ENCODE results near the gene RAB25. TPM values are rescaled to one million over a fixed set of nuclear protein-coding genes. Genes with fewer than 3 reads are reported as not detected.

The RAB25 gene
- total and polyA plus RNA-seq, 2 of the 13 experiments (the other 11 are each of a cell fraction or from before 2014, with no cell fraction given): 0.20 to 0.22 TPM

DNA sequence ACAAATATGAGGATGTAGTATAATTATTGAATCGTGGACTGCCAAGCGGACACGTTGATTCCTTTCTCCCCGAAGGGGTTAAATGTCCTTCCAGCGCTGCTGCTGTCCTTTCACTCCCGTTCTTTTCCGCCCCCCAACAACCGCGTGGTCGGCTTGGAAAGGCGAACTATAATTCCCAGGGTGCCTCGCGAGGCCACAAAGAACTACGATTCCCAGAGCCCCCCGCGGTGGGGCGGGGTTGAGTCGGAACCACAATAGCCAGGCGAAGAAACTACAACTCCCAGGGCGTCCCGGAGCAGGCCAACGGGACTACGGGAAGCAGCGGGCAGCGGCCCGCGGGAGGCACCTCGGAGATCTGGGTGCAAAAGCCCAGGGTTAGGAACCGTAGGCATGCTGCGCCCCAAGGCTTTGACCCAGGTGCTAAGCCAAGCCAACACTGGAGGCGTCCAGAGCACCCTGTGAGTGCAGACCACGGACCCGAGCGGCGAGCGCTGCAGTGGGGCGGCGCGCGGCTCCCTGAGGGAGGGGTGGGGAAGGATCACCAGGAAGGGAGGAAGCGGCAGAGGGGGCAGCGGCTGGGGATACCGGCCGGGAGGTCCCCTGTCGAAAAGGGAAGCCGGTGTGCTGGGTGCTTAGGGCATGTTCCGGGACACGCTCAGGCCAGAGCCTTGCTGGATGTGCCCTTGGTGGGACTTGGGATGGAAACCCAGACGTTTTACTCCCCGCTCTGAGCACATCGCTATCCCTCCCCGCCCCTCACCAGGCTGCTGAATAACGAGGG lies 6.3 kb upstream of the RAB25 start, which contains the start of gene LAMTOR2 (continued):
- no peak for TF ChIP-seq IRX3 (CRISPR knock-in tag; IDR thresholded peaks at IDR 0.05; ENCODE audit: borderline replicate concordance, low read depth)
- no peak for TF ChIP-seq GPBP1L1 (CRISPR knock-in tag; IDR thresholded peaks at IDR 0.05)
- TF ChIP-seq EP300 (IDR thresholded peaks at IDR 0.05; ENCODE audit: low read depth in 2 of 2, low read length in 2 of 2): peak in 1 of 2 experiments; percentile 36; a peak in 1 of 4 replicates
- TF ChIP-seq EP300 (CRISPR knock-in tag; IDR thresholded peaks at IDR 0.05; ENCODE audit: borderline replicate concordance): no peak; the same call in 1 of the 2 replicates
- TF ChIP-seq ATF5 (CRISPR knock-in tag; IDR thresholded peaks at IDR 0.05; ENCODE audit: low read depth): no peak
- 0 out of 2 replicates have a peak, but pooled peaks have one; percentile 20 for TF ChIP-seq ZNF180 (CRISPR knock-in tag; IDR thresholded peaks at IDR 0.05; ENCODE audit: borderline replicate concordance, low read depth)
- TF ChIP-seq SETDB1 (CRISPR knock-in tag; IDR thresholded peaks at IDR 0.05; ENCODE audit: borderline replicate concordance): no peak
- peak; percentile 75; the same call in 1 of the 2 replicates for TF ChIP-seq SRY (CRISPR knock-in tag; IDR thresholded peaks at IDR 0.05)
- TF ChIP-seq TOE1 (CRISPR knock-in tag; IDR thresholded peaks at IDR 0.05): no peak; the same call in 1 of the 2 replicates
- TF ChIP-seq, protein P1, sequence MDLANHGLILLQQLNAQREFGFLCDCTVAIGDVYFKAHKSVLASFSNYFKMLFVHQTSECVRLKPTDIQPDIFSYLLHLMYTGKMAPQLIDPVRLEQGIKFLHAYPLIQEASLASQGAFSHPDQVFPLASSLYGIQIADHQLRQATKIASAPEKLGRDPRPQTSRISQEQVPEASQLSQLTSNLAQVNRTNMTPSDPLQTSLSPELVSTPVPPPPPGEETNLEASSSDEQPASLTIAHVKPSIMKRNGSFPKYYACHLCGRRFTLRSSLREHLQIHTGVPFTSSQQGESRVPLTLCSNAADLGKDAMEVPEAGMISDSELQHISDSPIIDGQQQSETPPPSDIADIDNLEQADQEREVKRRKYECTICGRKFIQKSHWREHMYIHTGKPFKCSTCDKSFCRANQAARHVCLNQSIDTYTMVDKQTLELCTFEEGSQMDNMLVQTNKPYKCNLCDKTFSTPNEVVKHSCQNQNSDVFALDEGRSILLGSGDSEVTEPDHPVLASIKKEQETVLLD (CRISPR knock-in tag; IDR thresholded peaks at IDR 0.05; ENCODE audit: low read depth): no peak; the same call in 1 of the 2 replicates
- no peak for TF ChIP-seq ZNF367 (CRISPR knock-in tag; IDR thresholded peaks at IDR 0.05; ENCODE audit: borderline replicate concordance)
- TF ChIP-seq ZNF337 (CRISPR knock-in tag; IDR thresholded peaks at IDR 0.05; ENCODE audit: borderline replicate concordance, low read depth): no peak
- no peak for TF ChIP-seq TCF12 (IDR thresholded peaks at IDR 0.05)
- no peak; the same call in 1 of the 2 replicates for TF ChIP-seq TCF12 (CRISPR knock-in tag; IDR thresholded peaks at IDR 0.05)
- TF ChIP-seq, protein P2, sequence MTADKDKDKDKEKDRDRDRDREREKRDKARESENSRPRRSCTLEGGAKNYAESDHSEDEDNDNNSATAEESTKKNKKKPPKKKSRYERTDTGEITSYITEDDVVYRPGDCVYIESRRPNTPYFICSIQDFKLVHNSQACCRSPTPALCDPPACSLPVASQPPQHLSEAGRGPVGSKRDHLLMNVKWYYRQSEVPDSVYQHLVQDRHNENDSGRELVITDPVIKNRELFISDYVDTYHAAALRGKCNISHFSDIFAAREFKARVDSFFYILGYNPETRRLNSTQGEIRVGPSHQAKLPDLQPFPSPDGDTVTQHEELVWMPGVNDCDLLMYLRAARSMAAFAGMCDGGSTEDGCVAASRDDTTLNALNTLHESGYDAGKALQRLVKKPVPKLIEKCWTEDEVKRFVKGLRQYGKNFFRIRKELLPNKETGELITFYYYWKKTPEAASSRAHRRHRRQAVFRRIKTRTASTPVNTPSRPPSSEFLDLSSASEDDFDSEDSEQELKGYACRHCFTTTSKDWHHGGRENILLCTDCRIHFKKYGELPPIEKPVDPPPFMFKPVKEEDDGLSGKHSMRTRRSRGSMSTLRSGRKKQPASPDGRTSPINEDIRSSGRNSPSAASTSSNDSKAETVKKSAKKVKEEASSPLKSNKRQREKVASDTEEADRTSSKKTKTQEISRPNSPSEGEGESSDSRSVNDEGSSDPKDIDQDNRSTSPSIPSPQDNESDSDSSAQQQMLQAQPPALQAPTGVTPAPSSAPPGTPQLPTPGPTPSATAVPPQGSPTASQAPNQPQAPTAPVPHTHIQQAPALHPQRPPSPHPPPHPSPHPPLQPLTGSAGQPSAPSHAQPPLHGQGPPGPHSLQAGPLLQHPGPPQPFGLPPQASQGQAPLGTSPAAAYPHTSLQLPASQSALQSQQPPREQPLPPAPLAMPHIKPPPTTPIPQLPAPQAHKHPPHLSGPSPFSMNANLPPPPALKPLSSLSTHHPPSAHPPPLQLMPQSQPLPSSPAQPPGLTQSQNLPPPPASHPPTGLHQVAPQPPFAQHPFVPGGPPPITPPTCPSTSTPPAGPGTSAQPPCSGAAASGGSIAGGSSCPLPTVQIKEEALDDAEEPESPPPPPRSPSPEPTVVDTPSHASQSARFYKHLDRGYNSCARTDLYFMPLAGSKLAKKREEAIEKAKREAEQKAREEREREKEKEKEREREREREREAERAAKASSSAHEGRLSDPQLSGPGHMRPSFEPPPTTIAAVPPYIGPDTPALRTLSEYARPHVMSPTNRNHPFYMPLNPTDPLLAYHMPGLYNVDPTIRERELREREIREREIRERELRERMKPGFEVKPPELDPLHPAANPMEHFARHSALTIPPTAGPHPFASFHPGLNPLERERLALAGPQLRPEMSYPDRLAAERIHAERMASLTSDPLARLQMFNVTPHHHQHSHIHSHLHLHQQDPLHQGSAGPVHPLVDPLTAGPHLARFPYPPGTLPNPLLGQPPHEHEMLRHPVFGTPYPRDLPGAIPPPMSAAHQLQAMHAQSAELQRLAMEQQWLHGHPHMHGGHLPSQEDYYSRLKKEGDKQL (CRISPR knock-in tag; IDR thresholded peaks at IDR 0.05; ENCODE audit: low read depth): no peak
- peak; percentile 90 for TF ChIP-seq KAT8 (CRISPR knock-in tag; IDR thresholded peaks at IDR 0.05)
- TF ChIP-seq ZNF777 (CRISPR knock-in tag; IDR thresholded peaks at IDR 0.05): peak; percentile 23; the same call in 1 of the 2 replicates
- TF ChIP-seq SOX13 (IDR thresholded peaks at IDR 0.05): no peak
- TF ChIP-seq SOX13 (CRISPR knock-in tag; conservative IDR thresholded peaks at IDR 0.05 in 1 of 2, IDR thresholded peaks at IDR 0.05 in 1 of 2): peak in 1 of 2 experiments; percentile 62; a peak in 1 of 4 replicates
- TF ChIP-seq ZBTB21 (CRISPR knock-in tag; IDR thresholded peaks at IDR 0.05): no peak; the same call in 1 of the 2 replicates
